ENCODE measurements around the gene UXS1. TPM values are rescaled to one million over a fixed set of nuclear protein-coding genes. Genes with fewer than 3 reads are reported as not detected.

Gene UXS1
- total and polyA plus RNA-seq, 2 of the 8 experiments (the other 6 are each of a cell fraction or from before 2014, with no cell fraction given) = 44.5 to 63.4 TPM

GRCh38 chr2:106195981-106196380, 1.9 kb upstream of the UXS1 start:
- peaks cover 9 to 25% of the 10 kb centered on the region in 2 experiments for H3K79me2 ChIP-seq (ENCODE audit: control insufficient read depth in 1 of 2, insufficient read depth in 2 of 2, low read length in 2 of 2)
- no peak overlapping the region for H3K4ac ChIP-seq (replicated peaks; ENCODE audit: insufficient read length, low read depth, low read length)
- TF ChIP-seq RXRA (IDR thresholded peaks at IDR 0.05; ENCODE audit: insufficient read depth, low read depth, low read length) (no peak), NANOG (IDR thresholded peaks at IDR 0.05; ENCODE audit: insufficient read depth, low read depth, low read length, poor library complexity, severe bottlenecking) (no peak), CEBPB (IDR thresholded peaks at IDR 0.05; ENCODE audit: low read depth, low read length) (no peak)
- DNase-seq (ENCODE audit: low read depth in 1 of 2, low spot score in 2 of 2) = no peak
- no peak overlapping the region for H3K4me3 ChIP-seq (ENCODE audit: extremely low read depth in 1 of 4, insufficient read depth in 2 of 4, low read depth in 3 of 4, low read length in 4 of 4)
- H2BK120ac ChIP-seq (replicated peaks; ENCODE audit: low read depth, low read length) = no peak overlapping the region
- H4K8ac ChIP-seq (ENCODE audit: extremely low read depth, insufficient read depth, low read length) = no peak overlapping the region
- no peaks in the 10 kb centered on the region for H3K36me3 ChIP-seq (ENCODE audit: control insufficient read depth in 2 of 4, insufficient read depth in 4 of 4, low read length in 3 of 4)
- no peak overlapping the region for H2BK15ac ChIP-seq (ENCODE audit: low read length)
- H3K27ac ChIP-seq (ENCODE audit: low read depth, low read length) = no peak overlapping the region
- H4K5ac ChIP-seq (ENCODE audit: insufficient read length, low read depth, low read length) = no peak overlapping the region
- H3K9ac ChIP-seq (replicated peaks in 1 of 4; ENCODE audit: extremely low read depth in 1 of 4, low read depth in 3 of 4, low read length in 3 of 4) = no peak overlapping the region
- no peak overlapping the region for H4K91ac ChIP-seq (replicated peaks; ENCODE audit: insufficient read length, low read length)
- WGBS, 2 experiments (ENCODE audit: extremely low coverage in 1 of 2, insufficient coverage in 1 of 2, insufficient read length in 1 of 2, insufficient replicate concordance in 2 of 2, low coverage in 1 of 2, low lambda C conversion rate in 2 of 2, missing lambda C conversion rate in 1 of 2) = 78% methylated on average over 6 of the region's 6 CpGs; no CpG with 5 or more reads in 1 of the 2 experiments
- H2BK12ac ChIP-seq (ENCODE audit: low read depth, low read length) = no peak overlapping the region
- ChIA-PET CTCF (ENCODE audit: partially characterized antibody) (interaction anchor here (1.0 to 1.8 kb wide), 2 partner anchors 29 to 343 kb away, joined by 5 to 7 read pairs; no protein-coding TSS in a partner anchor), POLR2A (ENCODE audit: partially characterized antibody) (no interaction called here)
- H3K23me2 ChIP-seq (ENCODE audit: low read depth, low read length) = peaks cover 9% of the 10 kb centered on the region
- H3K27me3 ChIP-seq (replicated peaks in 1 of 4; ENCODE audit: control insufficient read depth in 3 of 4, extremely low read depth in 1 of 4, insufficient read depth in 3 of 4, low read length in 3 of 4) = no peaks in the 10 kb centered on the region
- H4K20me1 ChIP-seq (replicated peaks in 1 of 2; ENCODE audit: control insufficient read depth in 1 of 2, insufficient read depth in 2 of 2, low read length in 2 of 2) = peaks cover 2 to 13% of the 10 kb centered on the region in 2 experiments
- no peak overlapping the region for H2AK5ac ChIP-seq (ENCODE audit: low read depth, low read length)
- no peak overlapping the region for H3K56ac ChIP-seq (replicated peaks; ENCODE audit: insufficient read length, low read depth, low read length)
- no peak overlapping the region for H2AFZ ChIP-seq (ENCODE audit: low read length)
- H3K14ac ChIP-seq (ENCODE audit: insufficient read length) = no peak overlapping the region
- no peak overlapping the region for H2BK20ac ChIP-seq (ENCODE audit: low read length)
- H3K23ac ChIP-seq (ENCODE audit: insufficient read length) = no peak overlapping the region
- FAIRE-seq = no peak
- no peaks in the 10 kb centered on the region for H3K79me1 ChIP-seq (ENCODE audit: low read depth, low read length)
- H3K9me3 ChIP-seq (ENCODE audit: insufficient read depth in 2 of 2, low read depth in 1 of 2, low read length in 1 of 2) = no peaks in the 10 kb centered on the region
- no peak overlapping the region; a peak in 1 of 4 replicates for H3K4me2 ChIP-seq (ENCODE audit: insufficient read depth in 1 of 2, low read depth in 2 of 2, low read length in 2 of 2)
- H2BK5ac ChIP-seq (ENCODE audit: low read depth, low read length) = no peak overlapping the region
- no peak overlapping the region for H3K18ac ChIP-seq (ENCODE audit: extremely low read depth, low read length)
- H3K4me1 ChIP-seq (replicated peaks in 1 of 4; ENCODE audit: control insufficient read depth in 3 of 4, insufficient read depth in 4 of 4, low read length in 3 of 4) = peaks cover 0 to 15% (median 6%) of the 10 kb centered on the region in 4 experiments; a peak in 6 of 7 replicates

Data from H1 (cell line).